Upper lobe of left lung (tissue), 6 donors: ENCODE results near the gene TSC1. TPM values are rescaled to one million over a fixed set of nuclear protein-coding genes. Genes with fewer than 3 reads are reported as not detected.

Source experiments
- ATAC-seq, 2 donors: fragments of 200-7000 bp; cut with Tn5 transposase; one replicate each; pipeline ENCODE4 v1.9.1; 2022; ENCODE audit warnings: mild to moderate bottlenecking in 2 of 2, moderate library complexity in 2 of 2; ENCODE audit not compliant: low FRiP score in 2 of 2
- DNase-seq, 2 donors: peaks; one replicate each; pipeline ENCODE4 v3.0.0-alpha.2; 2019 to 2020
- H3K27ac ChIP-seq, 4 donors: fragments of 200-600 bp; sonication (generic); one replicate each; pipeline ENCODE4 v1.5.1; 2016 to 2019
- H3K27me3 ChIP-seq, 4 donors: fragments of 200-600 bp; sonication (generic); one replicate each; pipeline ENCODE4 v1.5.1; 2017 to 2019
- H3K36me3 ChIP-seq, 4 donors: fragments of 200-600 bp; sonication (generic); one replicate each; pipeline ENCODE4 v1.5.1; 2016 to 2019
- H3K4me1 ChIP-seq, 4 donors: fragments of 200-600 bp; sonication (generic); one replicate each; pipeline ENCODE4 v1.5.1; 2018 to 2019
- H3K4me3 ChIP-seq, 4 donors: fragments of 200-600 bp; sonication (generic); one replicate each; pipeline ENCODE4 v1.5.1; 2017 to 2019; ENCODE audit warnings: mild to moderate bottlenecking in 2 of 4, moderate library complexity in 1 of 4
- H3K9me3 ChIP-seq, 4 donors: fragments of 200-600 bp; sonication (generic); one replicate each; pipeline ENCODE4 v1.5.1; 2018 to 2019
- EP300 ChIP-seq, 4 donors: sonication (generic); formaldehyde crosslinking; IDR thresholded peaks; one replicate each; pipeline ENCODE4 v1.5.1; 2017; ENCODE audit warnings: antibody characterized with exemption in 4 of 4, control low read depth in 2 of 4
- POLR2A ChIP-seq, 4 donors: fragments of 450-650 bp; IDR thresholded peaks; one replicate each; pipeline ENCODE4 v1.5.1; 2016 to 2017; ENCODE audit warnings: antibody characterized with exemption in 4 of 4, mild to moderate bottlenecking in 2 of 4
- POLR2AphosphoS5 ChIP-seq, 2 donors: sonication (generic); formaldehyde crosslinking; IDR thresholded peaks; one replicate each; pipeline ENCODE4 v1.5.1; 2017; ENCODE audit warnings: antibody characterized with exemption in 2 of 2
- whole genome bisulfite sequencing, 2 donors: methylation state at CpG; one replicate each; pipeline ENCODE4 v1.1.5; 2017 to 2018; 5-methylcytosine and 5-hydroxymethylcytosine counted together
- total RNA-seq, 6 donors: library from RNA; depleted of rRNA in 4 of 6; stranded (reverse); fragments of >200 nt in 4 of 6; gene quantifications; one replicate each; pipeline versions ENCODE4 v1.1.0 to v1.2.1, GENCODE V29; 2016 to 2021
- TF ChIP-seq, protein P1 (sequence below), 6 experiments: fragments of 450-650 bp in 4 of 6; fragments of 200-600 bp in 2 of 6; sonication (generic) in 2 of 6; IDR thresholded peaks; one replicate each; pipeline ENCODE4 v1.5.1; 2016 to 2019; ENCODE audit warnings: antibody characterized with exemption in 6 of 6
- donor health status: DM: no; HTN: no; CAD: no; lungs with moderate emphysema.
- donor health status: DM: no; HTN: yes; CAD: no; lungs with severe emphysema.

Gene TSC1
- total RNA-seq, 6 donors from 2014 or later: 34.4 to 185 (median 50.0) TPM

DNA sequence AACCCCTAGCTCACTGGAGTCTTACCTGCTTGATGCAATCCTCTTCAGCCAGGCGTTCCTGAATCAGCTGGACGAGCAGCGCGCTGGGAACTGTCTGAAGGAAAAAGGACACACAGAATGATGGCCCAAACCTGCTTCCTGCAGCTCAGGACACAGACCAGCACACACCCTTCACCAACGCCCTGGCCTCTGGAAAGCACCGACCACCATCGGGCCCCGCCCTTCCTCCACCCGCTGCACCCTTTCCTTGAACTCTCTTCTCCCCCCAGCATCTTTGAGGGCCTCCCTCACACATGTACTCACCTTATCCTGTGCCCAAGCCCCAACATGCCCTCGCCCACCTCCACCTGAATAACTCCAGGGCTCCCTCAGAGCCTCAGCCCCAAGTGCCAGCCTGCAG lies 89.6 kb downstream of the TSC1 start:
- no peaks in the 10 kb centered on the region for H3K9me3 ChIP-seq
- H3K27ac ChIP-seq: no peak overlapping the region
- H3K27me3 ChIP-seq: no peaks in the 10 kb centered on the region
- H3K36me3 ChIP-seq: no peaks in the 10 kb centered on the region
- no peak for ATAC-seq
- WGBS, 2 donors: 56 to 73% methylated on average over 10 of the region's 10 CpGs
- TF ChIP-seq EP300 (IDR thresholded peaks at IDR 0.05) (no peak), POLR2AphosphoS5 (IDR thresholded peaks at IDR 0.05) (no peak), POLR2A (IDR thresholded peaks at IDR 0.05) (no peak)
- TF ChIP-seq, protein P1, sequence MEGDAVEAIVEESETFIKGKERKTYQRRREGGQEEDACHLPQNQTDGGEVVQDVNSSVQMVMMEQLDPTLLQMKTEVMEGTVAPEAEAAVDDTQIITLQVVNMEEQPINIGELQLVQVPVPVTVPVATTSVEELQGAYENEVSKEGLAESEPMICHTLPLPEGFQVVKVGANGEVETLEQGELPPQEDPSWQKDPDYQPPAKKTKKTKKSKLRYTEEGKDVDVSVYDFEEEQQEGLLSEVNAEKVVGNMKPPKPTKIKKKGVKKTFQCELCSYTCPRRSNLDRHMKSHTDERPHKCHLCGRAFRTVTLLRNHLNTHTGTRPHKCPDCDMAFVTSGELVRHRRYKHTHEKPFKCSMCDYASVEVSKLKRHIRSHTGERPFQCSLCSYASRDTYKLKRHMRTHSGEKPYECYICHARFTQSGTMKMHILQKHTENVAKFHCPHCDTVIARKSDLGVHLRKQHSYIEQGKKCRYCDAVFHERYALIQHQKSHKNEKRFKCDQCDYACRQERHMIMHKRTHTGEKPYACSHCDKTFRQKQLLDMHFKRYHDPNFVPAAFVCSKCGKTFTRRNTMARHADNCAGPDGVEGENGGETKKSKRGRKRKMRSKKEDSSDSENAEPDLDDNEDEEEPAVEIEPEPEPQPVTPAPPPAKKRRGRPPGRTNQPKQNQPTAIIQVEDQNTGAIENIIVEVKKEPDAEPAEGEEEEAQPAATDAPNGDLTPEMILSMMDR (IDR thresholded peaks at IDR 0.05): no peak
- H3K4me3 ChIP-seq: no peak overlapping the region
- no peak for DNase-seq
- no peaks in the 10 kb centered on the region for H3K4me1 ChIP-seq

DNA sequence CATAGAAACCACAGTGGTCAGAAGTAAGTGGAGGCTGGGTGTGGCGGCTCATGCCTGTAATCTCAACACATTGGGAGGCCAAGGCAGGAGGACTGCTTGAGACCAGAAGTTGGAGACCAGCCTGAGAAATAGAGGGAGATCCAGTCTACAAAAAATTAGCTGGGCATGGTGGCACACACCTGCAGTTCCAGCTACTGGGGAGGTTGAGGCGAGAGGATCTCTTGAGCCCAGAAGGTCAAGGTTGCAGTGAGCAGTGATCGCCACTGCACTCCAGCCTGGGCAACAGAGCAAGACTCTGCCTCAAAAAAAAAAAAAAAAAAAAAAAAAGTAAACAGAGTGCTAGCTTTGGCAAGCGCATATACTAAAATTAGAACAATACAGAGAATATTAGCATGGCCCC lies 90.9 kb downstream of the TSC1 start:
- DNase-seq (no peak), ATAC-seq (no peak)
- no peak overlapping the region for H3K27ac ChIP-seq
- no peaks in the 10 kb centered on the region for H3K36me3 ChIP-seq
- TF ChIP-seq POLR2AphosphoS5 (IDR thresholded peaks at IDR 0.05): no peak
- no peak for TF ChIP-seq POLR2A (IDR thresholded peaks at IDR 0.05)
- TF ChIP-seq, protein P1 (IDR thresholded peaks at IDR 0.05): no peak
- no peak for TF ChIP-seq EP300 (IDR thresholded peaks at IDR 0.05)
- 82 to 95% methylated on average over 4 of the region's 4 CpGs for WGBS, 2 donors
- no peaks in the 10 kb centered on the region for H3K9me3 ChIP-seq
- no peaks in the 10 kb centered on the region for H3K4me1 ChIP-seq
- H3K4me3 ChIP-seq: no peak overlapping the region
- no peaks in the 10 kb centered on the region for H3K27me3 ChIP-seq

DNA sequence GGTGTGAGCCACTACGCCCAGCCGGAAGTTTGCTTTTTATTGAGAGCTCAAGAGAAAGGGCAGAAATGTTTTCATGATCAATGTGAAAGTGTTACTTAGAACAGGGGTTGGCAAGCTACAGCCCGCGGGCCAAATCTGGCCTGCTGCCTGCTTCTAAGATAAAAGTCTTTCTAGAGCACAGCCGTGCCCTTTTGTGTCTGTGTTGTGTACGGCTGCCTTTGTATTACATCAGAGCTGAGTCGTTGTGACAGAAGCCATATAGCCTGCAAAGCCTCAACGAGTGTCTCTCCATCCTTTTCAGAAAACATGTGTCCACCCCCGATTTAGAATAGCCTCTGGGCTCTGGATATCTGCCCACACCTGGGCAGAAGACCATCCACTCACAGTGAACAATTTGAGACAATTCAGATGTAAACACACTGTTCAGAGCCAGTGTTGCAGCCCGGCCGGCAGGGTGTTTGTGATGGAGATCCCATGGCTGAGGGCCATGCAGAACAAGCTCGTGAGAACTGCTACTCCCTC lies 95.2 kb downstream of the TSC1 start:
- TF ChIP-seq POLR2AphosphoS5 (IDR thresholded peaks at IDR 0.05): no peak
- TF ChIP-seq EP300 (IDR thresholded peaks at IDR 0.05): no peak
- TF ChIP-seq POLR2A (IDR thresholded peaks at IDR 0.05): no peak
- TF ChIP-seq, protein P1 (IDR thresholded peaks at IDR 0.05): no peak
- Histone ChIP-seq H3K27ac (no peak overlapping the region), H3K27me3 (no peaks in the 10 kb centered on the region), H3K36me3 (no peaks in the 10 kb centered on the region), H3K4me3 (no peak overlapping the region), H3K9me3 (no peaks in the 10 kb centered on the region), H3K4me1 (no peaks in the 10 kb centered on the region)
- no peak for DNase-seq
- peak in 1 of 2 donors; percentile 26 for ATAC-seq
- 59 to 67% methylated on average over 10 to 12 of the region's 12 CpGs for WGBS, 2 donors

DNA sequence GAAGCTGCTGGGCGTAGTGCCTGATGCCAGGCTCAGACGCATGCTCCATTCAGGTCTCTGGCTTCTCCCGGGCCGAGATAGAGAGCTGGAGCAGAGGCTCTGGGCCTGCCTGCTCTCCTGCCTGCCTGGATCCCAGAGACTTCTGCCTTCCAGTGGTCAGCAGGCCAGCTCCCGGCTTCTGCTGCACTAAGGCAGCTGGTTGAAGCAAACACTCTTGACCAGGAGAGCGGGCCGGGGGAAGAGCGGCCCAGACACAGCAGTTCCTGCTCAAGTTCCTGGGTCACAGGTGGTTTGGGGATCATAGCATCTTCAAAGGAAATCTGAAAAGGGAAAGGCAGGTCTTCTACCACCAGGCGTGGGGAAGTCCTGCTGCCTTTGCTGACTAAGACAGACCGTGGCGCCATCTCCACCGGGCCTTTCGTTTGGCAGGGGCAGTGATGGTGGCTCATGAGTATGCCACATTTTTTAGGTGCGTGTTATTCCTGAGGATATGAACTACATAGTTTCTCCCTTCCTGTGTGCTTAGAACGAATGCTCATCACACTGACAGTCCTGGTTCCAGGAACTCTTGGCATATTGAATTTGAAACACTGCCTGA lies 97.4 kb downstream of the TSC1 start:
- Histone ChIP-seq H3K27ac (no peak overlapping the region), H3K4me1 (no peaks in the 10 kb centered on the region), H3K9me3 (no peaks in the 10 kb centered on the region), H3K36me3 (no peaks in the 10 kb centered on the region), H3K4me3 (no peak overlapping the region), H3K27me3 (no peaks in the 10 kb centered on the region)
- WGBS, 2 donors: 85 to 93% methylated on average over 7 to 15 of the region's 15 CpGs
- DNase-seq: peak in 1 of 2 donors; percentile 44
- no peak for TF ChIP-seq POLR2AphosphoS5 (IDR thresholded peaks at IDR 0.05)
- TF ChIP-seq, protein P1 (IDR thresholded peaks at IDR 0.05): no peak
- ATAC-seq: peak in 1 of 2 donors; percentile 11
